Measurements from ENCODE around the gene ZNF512B.

- TF ChIP-seq EZH2 (IDR thresholded peaks at IDR 0.05; ENCODE audit: insufficient read depth, poor library complexity, severe bottlenecking) (no peak), EZH2phosphoT487 (IDR thresholded peaks at IDR 0.05; ENCODE audit: insufficient read depth, low read depth) (no peak)
These were observed 17.6 kb downstream of the ZNF512B start for GRCh38 chr20:63952210-63952535.
